ENCODE results near the gene PHPT1. TPM values are rescaled to one million over a fixed set of nuclear protein-coding genes. Genes with fewer than 3 reads are reported as not detected.

Gene PHPT1
- total and polyA plus RNA-seq, 4 donors, result 75.0 to 195 (median 117) TPM

DNA sequence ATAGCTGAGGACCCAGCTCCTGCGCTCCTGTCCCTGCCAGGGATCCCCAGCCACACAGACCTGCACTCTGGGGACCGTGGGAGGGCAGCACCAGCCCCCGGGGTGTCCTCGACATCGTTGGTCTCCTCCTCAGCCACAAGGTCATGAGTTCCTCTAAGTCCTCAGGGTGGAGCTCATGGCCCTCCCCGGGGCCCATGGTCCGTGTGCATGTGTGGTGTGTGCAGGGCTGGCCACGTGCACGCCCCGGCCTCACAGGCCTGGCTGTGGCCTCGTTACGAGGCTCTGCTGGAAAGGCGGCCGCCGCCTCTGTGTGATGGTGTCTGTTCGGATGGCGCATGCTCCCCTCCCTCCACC is 23.0 kb upstream of the PHPT1 start:
- Histone ChIP-seq H3K4me1 (ENCODE audit: control insufficient read depth in 5 of 5, insufficient read depth in 5 of 5, low read length in 5 of 5) (peaks cover 0 to 7% (median 0%) of the 10 kb centered on the region in 5 donors), H3K9ac (ENCODE audit: insufficient read depth in 1 of 2, low read length in 2 of 2) (no peak overlapping the region), H3K4me3 (no peak overlapping the region), H3K36me3 (ENCODE audit: control insufficient read depth in 4 of 4, insufficient read depth in 4 of 4, low read length in 4 of 4) (peaks cover 0 to 69% (median 19%) of the 10 kb centered on the region in 4 donors), H3K27ac (ENCODE audit: low read depth in 1 of 2, low read length in 1 of 2) (no peak overlapping the region), H3K9me3 (ENCODE audit: control insufficient read depth in 4 of 4, insufficient read depth in 3 of 4, low read length in 3 of 4) (no peaks in the 10 kb centered on the region), H3K27me3 (ENCODE audit: control insufficient read depth in 3 of 3, insufficient read depth in 3 of 3, low read length in 2 of 3) (no peaks in the 10 kb centered on the region)
- TF ChIP-seq, protein P1, sequence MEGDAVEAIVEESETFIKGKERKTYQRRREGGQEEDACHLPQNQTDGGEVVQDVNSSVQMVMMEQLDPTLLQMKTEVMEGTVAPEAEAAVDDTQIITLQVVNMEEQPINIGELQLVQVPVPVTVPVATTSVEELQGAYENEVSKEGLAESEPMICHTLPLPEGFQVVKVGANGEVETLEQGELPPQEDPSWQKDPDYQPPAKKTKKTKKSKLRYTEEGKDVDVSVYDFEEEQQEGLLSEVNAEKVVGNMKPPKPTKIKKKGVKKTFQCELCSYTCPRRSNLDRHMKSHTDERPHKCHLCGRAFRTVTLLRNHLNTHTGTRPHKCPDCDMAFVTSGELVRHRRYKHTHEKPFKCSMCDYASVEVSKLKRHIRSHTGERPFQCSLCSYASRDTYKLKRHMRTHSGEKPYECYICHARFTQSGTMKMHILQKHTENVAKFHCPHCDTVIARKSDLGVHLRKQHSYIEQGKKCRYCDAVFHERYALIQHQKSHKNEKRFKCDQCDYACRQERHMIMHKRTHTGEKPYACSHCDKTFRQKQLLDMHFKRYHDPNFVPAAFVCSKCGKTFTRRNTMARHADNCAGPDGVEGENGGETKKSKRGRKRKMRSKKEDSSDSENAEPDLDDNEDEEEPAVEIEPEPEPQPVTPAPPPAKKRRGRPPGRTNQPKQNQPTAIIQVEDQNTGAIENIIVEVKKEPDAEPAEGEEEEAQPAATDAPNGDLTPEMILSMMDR (IDR thresholded peaks at IDR 0.05; ENCODE audit: control extremely low read depth, extremely low read depth), result no peak
- DNase-seq, result no peak
- ATAC-seq (ENCODE audit: insufficient read depth, low FRiP score), result no peak
- WGBS, 2 donors, result 91 to 93% methylated on average over 17 of the region's 17 CpGs

DNA sequence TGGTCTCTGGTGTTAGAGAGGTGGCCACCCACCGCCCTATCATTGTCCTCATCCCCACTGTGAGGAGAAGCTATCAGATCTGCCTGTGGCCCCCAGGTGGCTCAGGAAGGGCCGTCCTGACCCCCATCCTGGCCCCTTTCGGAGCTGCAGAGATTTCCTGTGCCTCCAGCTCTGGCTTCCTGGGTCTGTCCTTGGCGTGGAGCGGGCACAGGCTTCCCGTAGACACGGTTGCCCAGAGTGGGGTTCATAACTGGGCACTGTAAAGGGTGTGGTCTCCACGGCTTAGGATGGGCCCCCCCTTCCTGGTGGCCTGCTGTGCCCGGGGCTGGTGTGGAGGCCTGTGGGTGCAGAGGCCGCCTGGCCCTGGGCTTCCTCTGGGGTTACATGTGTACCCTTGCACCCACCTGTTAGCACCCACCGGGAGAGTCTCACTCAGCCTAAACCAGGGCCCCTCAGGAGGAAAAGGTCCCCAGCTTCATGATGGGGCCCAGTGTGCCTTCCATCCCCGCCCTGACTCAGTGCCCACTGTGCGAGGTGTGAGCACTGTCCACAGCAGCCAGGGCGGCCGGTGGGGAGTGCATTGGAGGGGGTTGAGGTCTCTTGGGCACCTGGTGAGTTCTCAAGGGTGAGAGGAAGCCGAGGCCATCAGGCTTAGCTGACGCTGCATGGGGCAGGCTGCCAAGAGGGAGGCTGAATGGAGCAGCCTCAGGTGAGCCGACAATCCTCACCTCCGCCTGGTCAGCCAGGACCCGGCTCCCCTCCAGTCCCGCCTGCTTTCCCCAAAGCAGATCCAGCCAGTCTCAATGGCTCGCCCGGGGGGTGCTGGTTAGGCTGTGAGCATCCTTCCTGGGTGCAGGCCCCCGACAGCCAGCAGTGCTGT is 22.3 kb upstream of the PHPT1 start:
- H3K4me3 ChIP-seq, result no peak overlapping the region
- no peaks in the 10 kb centered on the region for H3K9me3 ChIP-seq (ENCODE audit: control insufficient read depth in 4 of 4, insufficient read depth in 3 of 4, low read length in 3 of 4)
- H3K27me3 ChIP-seq (ENCODE audit: control insufficient read depth in 3 of 3, insufficient read depth in 3 of 3, low read length in 2 of 3), result no peaks in the 10 kb centered on the region
- 93% methylated on average over 24 of the region's 24 CpGs for WGBS, 2 donors
- ATAC-seq (ENCODE audit: insufficient read depth, low FRiP score), result no peak
- TF ChIP-seq, protein P1 (IDR thresholded peaks at IDR 0.05; ENCODE audit: control extremely low read depth, extremely low read depth), result no peak
- H3K9ac ChIP-seq (ENCODE audit: insufficient read depth in 1 of 2, low read length in 2 of 2), result no peak overlapping the region
- H3K36me3 ChIP-seq (ENCODE audit: control insufficient read depth in 4 of 4, insufficient read depth in 4 of 4, low read length in 4 of 4), result peaks cover 0 to 77% (median 19%) of the 10 kb centered on the region in 4 donors
- no peak for DNase-seq
- H3K27ac ChIP-seq (ENCODE audit: low read depth in 1 of 2, low read length in 1 of 2), result no peak overlapping the region
- peaks cover 0 to 1% (median 0%) of the 10 kb centered on the region in 5 donors for H3K4me1 ChIP-seq (ENCODE audit: control insufficient read depth in 5 of 5, insufficient read depth in 5 of 5, low read length in 5 of 5)

DNA sequence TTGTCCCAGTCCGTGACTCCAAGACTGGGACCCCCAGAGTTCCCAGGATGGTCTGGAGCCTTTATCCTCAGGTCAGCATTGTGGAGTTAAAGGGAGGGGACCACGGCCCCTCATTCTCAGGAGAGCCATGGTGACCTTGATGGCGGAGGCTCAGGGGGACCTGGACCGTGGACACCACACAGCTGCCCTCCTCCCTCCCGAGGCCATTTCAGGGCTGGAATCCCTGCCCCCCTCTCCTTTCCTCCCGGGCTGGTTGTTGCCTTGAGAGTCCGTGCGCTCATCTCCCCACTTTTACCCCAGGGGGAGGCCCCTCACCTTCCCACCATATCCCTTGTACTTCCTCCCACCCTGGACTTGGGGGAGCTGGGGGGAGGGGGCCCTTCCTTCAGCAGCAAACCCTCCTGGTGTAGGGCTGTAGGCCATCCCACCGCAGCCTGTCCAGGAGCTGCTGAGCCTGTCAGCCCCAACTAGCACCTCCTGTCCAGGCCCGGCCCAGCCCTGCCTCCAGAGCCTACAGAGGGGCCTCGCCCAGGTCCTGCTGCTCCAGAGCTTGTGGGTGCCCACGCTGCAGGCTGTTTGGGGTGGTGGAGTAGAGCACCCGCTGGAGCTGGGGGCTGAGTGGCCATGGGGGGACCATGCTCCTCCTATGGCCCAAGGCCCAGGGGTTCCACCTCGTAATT is 21.3 kb upstream of the PHPT1 start:
- ATAC-seq (ENCODE audit: insufficient read depth, low FRiP score), result no peak
- peaks cover 0 to 83% (median 21%) of the 10 kb centered on the region in 4 donors for H3K36me3 ChIP-seq (ENCODE audit: control insufficient read depth in 4 of 4, insufficient read depth in 4 of 4, low read length in 4 of 4)
- no peak overlapping the region for H3K4me3 ChIP-seq
- no peak overlapping the region for H3K27ac ChIP-seq (ENCODE audit: low read depth in 1 of 2, low read length in 1 of 2)
- TF ChIP-seq, protein P1 (IDR thresholded peaks at IDR 0.05; ENCODE audit: control extremely low read depth, extremely low read depth), result no peak
- no peaks in the 10 kb centered on the region for H3K27me3 ChIP-seq (ENCODE audit: control insufficient read depth in 3 of 3, insufficient read depth in 3 of 3, low read length in 2 of 3)
- H3K9ac ChIP-seq (ENCODE audit: insufficient read depth in 1 of 2, low read length in 2 of 2), result no peak overlapping the region
- DNase-seq, result no peak
- no peaks in the 10 kb centered on the region for H3K9me3 ChIP-seq (ENCODE audit: control insufficient read depth in 4 of 4, insufficient read depth in 3 of 4, low read length in 3 of 4)
- 93 to 97% methylated on average over 14 of the region's 14 CpGs for WGBS, 2 donors
- H3K4me1 ChIP-seq (ENCODE audit: control insufficient read depth in 5 of 5, insufficient read depth in 5 of 5, low read length in 5 of 5), result no peaks in the 10 kb centered on the region
